NCI-H146 (cell line): ENCODE measurements around the gene OR7A17.

ENCODE experiments used
- DNase-seq: peaks from one replicate; lab custom pipeline; 2025; lab: John Stamatoyannopoulos, UW

Gene OR7A17

DNA sequence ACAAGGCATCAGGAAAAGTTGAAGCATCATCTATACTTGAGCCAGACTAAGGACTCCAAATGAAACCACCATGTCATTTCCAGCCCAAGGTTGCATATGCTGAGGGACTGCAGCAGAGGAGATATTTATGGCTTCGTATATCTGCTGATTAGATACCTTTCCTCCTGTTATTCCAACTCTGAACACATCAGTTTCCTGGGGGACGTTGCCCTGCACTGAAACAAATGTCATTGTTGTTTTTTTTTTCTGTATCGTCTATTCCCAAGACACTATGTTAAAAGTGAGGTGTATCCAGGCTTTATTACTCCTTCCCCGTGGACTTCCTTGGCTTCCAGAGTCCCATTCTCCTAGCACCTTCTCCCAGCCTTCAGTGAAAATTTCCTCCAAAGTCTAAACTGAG, at the start of gene OR7A17:
TSS of gene OR7A17 (minus strand) at position 101 of the 400 bp plus-strand sequence. CDS start 4,777 bp downstream, outside the sequence.
- DNase-seq = no peak

DNA sequence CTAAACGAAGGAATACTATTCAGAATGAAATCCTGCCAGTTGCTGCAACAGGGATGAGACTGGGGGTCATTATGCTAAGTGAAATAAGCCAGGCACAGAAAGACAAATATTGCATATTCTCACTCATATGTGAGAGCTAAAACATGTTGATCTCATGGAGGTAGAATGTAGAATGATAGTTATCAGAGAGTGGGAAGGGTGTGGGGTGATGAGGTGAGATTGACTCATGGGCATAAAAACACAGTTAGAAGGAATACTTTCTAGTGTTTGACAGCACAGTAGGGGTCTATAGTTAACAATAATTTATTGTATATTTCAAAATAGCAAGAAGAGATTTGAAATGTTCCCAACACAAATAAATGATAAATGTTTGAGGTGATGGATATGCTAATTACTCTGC, 47.6 kb upstream of the OR7A17 start:
- no peak for DNase-seq

- no peak for DNase-seq
These were observed 30.9 kb upstream of the OR7A17 start for GRCh38 chr19:14916848-14917247.

GRCh38 chr19:14915116-14915515, 29.2 kb upstream of the OR7A17 start:
- no peak for DNase-seq

DNA sequence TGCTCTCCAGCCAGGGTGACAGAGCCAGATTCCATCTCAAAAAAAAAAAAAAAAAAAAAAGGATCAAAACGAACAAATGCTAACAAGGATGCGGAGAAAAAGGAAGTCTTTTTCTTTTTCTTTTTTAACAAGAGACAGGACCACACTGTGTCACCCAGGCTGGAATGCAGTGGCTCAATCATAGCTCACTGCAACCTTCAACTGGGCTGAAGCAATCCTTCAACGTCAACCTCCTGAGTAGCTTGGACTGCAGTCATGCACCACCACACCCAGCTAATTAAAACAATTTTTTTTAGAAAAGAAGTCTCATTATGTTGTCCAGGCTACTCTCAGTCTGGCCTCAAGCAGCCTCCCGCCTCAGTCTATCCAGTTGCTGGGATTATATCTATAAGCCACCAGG, 20.8 kb upstream of the OR7A17 start:
- no peak for DNase-seq

DNA sequence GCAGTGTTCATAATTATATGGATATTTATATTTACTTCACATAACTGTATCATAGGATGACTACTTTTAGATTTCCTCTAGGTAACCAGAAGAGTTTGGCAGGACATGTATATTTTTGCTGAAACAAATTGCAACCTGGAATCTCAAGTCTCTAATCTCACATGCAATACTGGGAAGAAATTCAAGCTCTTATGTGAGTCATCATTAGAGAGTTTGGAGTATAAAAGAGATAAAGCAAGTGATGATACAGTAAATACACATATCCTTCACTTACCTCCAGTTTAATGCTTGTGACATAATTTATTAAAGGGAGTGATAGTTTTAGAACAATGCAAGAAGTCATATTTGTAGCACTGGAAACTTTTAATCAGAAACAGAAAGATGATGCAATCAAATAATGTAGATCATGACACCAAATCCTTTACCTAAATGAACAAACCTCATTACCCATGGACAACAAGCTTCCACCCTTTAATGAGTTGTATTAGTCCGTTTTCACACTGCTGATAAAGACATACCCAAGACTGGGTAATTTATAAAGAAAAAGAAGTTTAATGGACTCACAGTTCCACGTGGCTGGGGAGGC, 15.8 kb upstream of the OR7A17 start:
- DNase-seq = no peak

GRCh38 chr19:14890643-14891379, 4.9 kb upstream of the OR7A17 start:
- no peak for DNase-seq

DNA sequence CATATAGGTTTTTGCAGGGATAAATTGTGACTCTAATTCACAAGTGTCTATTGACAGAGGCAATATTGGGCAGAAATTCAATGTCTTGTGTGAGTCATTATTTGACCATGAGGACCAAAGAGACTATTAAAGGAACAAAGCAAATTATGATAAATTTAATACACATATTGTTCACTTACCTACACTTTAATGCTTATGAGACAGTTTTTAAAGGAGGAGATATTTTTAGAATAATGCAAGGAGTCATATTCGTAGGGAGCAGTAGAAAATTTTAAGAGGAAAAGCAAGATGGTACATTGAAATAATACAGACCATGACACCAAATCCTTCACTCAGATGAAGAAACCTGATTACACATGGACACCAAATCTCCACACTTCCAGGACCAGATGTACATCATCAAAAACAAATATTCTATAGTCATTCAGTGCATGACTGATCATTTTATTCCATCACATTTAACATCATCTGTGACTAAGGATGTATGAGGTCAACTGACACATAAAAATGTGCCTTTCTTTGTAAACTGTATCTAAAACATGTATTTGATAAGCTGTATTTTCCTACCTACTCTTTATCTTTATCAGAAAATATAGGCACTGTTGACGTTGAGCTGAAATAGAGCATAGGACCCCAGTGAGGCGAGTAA, 4.2 kb upstream of the OR7A17 start:
- DNase-seq = no peak

GRCh38 chr19:14871619-14872230, 14.2 kb downstream of the OR7A17 start:
- DNase-seq = no peak

DNA sequence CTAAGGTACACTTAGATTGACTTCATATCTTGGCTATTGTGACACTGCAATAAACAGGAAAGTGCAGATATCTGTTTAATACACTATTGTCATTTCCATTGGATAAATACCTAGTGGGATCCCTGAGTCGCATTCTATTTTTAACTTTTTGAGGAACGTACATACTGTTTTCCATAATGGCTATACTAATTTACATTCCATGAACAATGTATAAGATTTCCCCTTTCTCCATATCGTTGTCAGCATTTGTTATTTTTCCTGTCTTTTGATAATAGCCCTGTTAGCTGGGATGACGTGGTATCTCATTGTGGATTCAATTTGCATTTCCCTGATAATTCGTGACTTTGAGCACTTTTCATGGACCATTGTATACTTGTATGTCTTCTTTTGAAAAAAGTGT, 17.4 kb downstream of the OR7A17 start:
- no peak for DNase-seq

DNA sequence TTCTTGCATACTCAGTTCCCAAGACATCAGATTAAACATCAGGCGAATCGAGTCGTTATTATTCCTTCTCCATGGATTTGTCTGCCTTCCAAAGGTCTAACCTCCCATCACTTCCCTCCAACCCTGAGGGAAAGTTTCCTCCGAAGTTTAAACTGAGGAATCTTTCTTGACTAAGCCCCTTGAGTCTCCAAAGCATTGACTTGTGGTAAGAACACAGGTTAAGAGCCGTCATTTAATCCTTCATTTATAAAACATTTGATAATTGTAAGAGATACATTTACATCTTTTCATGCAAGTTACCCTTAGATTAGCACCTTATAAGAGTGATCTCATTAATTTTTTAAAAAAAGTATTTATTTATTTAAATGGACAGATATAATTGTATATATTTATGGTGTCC, 37.1 kb downstream of the OR7A17 start, which contains the start of gene OR7A10:
TSS of gene OR7A10 (minus strand) at position 101 of the 400 bp plus-strand sequence. CDS start 7,045 bp downstream, outside the sequence.
- DNase-seq = no peak

GRCh38 chr19:14843578-14843977, 42.4 kb downstream of the OR7A17 start:
- no peak for DNase-seq

- DNase-seq = no peak
These were observed 42.8 kb downstream of the OR7A17 start for GRCh38 chr19:14843169-14843568.

DNA sequence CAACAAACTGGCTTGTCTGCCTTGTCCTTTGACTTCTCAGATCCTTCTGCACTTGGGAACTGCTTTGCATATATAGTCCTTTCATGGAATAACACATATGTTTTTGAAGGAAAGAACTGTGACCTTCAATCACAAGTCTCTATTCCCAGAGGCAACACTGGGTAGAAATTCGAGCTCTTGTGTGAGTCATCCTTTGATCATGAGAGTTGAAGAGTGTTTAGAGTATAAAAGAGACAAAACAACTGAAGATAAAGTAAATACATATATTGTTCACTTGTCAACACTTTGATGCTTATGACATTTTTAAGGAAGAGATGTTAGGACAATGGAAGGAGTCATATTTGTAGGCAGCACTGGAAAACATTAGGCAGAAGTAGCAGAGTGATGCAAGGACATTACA, 45.7 kb downstream of the OR7A17 start:
- DNase-seq = no peak

GRCh38 chr19:14837391-14837790, 48.5 kb downstream of the OR7A17 start:
- no peak for DNase-seq

GRCh38 chr19:14835011-14835410, 50.9 kb downstream of the OR7A17 start, which contains the start of the genes OR7A5 and OR7C1:
TSS of gene OR7A5 (minus strand) at chr19:14835185. CDS start at chr19:14828241, 6,944 bp downstream.
TSS of gene OR7C1 (minus strand) at chr19:14835185. CDS start at chr19:14800136, 35,049 bp downstream.
- no peak for DNase-seq

- DNase-seq = no peak
These were observed 55.2 kb downstream of the OR7A17 start for GRCh38 chr19:14830702-14831101.
